ENCODE results near the gene RASL11B. TPM values are rescaled to one million over a fixed set of nuclear protein-coding genes. Genes with fewer than 3 reads are reported as not detected.

Gene RASL11B
- total and polyA plus RNA-seq, 2 donors (not counting 1 experiment from before 2014, with no cell fraction given): 0.36 to 1.2 TPM

DNA sequence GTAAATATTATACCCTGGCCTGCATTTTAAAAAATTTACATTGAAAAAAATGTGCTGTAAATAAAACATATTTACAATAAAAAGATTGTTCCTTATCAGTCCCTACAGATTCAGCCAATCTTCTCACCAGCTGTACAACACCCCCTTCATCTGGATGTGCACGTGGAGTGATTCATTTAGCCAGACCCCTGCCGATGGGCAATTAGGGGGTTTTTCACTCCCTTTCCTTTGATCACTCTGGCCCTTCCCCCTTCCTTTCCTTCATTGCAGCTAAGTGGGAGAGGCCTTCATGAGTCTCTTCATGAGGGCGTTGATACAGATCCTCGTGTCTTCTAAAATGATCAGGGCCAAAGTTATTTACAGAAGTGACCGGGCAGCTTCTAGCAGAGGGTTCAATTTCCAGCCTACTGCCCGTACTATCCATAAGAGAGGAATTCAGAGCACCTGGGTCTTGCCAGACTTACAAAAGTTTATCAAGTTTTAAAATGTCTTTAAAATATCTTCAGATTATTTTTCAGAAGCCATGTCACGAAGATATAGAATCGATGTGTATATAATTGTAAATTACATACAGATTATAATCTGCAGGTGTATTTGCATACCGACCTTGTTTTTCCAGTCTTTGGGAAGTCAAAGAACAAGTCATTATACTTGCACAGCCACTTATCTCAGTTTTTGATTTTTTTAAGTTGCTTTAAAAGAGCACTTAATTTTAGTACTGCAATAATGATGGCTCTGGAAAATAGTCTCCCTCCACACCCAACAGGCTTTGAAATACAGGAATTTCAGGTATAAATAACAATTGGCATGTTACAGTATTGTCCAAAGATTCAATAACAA lies 21.4 kb upstream of the RASL11B start:
- ChIA-PET CTCF (no interaction called here), POLR2A (no interaction called here)
- Histone ChIP-seq H2AFZ (ENCODE audit: insufficient read depth, low read depth, low read length, poor library complexity, severe bottlenecking) (no peak overlapping the region), H3K27ac (ENCODE audit: low read length in 2 of 2) (no peak overlapping the region), H3K9me3 (ENCODE audit: control extremely low read depth in 1 of 3, control insufficient read depth in 2 of 3, insufficient read depth in 1 of 3, low read length in 2 of 3) (peaks cover 0 to 4% (median 0%) of the 10 kb centered on the region in 3 donors), H3K4me2 (replicated peaks; ENCODE audit: low read depth, low read length, poor library complexity, severe bottlenecking) (no peak overlapping the region), H3K36me3 (replicated peaks in 1 of 2; ENCODE audit: control extremely low read depth in 1 of 2, control insufficient read depth in 1 of 2, extremely low read depth in 1 of 2, insufficient read depth in 2 of 2, low read length in 1 of 2) (no peaks in the 10 kb centered on the region), H3K4me1 (ENCODE audit: control insufficient read depth in 2 of 2, insufficient read depth in 2 of 2, low read length in 2 of 2) (peaks cover 16 to 19% of the 10 kb centered on the region in 2 donors), H3K4me3 (ENCODE audit: control extremely low read depth in 1 of 5, extremely low read depth in 1 of 5, insufficient read depth in 1 of 5, low read depth in 2 of 5, low read length in 4 of 5) (no peak overlapping the region), H3K27me3 (replicated peaks in 1 of 4; ENCODE audit: control extremely low read depth in 1 of 4, control insufficient read depth in 3 of 4, insufficient read depth in 4 of 4, low read length in 3 of 4) (no peaks in the 10 kb centered on the region), H3K79me2 (ENCODE audit: control insufficient read depth, insufficient read depth, low read length) (no peaks in the 10 kb centered on the region), H3K9ac (ENCODE audit: low read length) (no peak overlapping the region), H4K20me1 (ENCODE audit: control insufficient read depth, insufficient read depth, low read length, poor library complexity, severe bottlenecking) (no peaks in the 10 kb centered on the region)
- ATAC-seq (ENCODE audit: low read depth) (no peak), DNase-seq (no peak)
- TF ChIP-seq, protein P1, sequence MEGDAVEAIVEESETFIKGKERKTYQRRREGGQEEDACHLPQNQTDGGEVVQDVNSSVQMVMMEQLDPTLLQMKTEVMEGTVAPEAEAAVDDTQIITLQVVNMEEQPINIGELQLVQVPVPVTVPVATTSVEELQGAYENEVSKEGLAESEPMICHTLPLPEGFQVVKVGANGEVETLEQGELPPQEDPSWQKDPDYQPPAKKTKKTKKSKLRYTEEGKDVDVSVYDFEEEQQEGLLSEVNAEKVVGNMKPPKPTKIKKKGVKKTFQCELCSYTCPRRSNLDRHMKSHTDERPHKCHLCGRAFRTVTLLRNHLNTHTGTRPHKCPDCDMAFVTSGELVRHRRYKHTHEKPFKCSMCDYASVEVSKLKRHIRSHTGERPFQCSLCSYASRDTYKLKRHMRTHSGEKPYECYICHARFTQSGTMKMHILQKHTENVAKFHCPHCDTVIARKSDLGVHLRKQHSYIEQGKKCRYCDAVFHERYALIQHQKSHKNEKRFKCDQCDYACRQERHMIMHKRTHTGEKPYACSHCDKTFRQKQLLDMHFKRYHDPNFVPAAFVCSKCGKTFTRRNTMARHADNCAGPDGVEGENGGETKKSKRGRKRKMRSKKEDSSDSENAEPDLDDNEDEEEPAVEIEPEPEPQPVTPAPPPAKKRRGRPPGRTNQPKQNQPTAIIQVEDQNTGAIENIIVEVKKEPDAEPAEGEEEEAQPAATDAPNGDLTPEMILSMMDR (IDR thresholded peaks at IDR 0.05): no peak
- no peak for TF ChIP-seq EZH2 (IDR thresholded peaks at IDR 0.05; ENCODE audit: borderline replicate concordance, insufficient read depth, low read depth, low read length, poor library complexity, severe bottlenecking)
- Mint-ChIP-seq H3K4me3 (no peak overlapping the region), H3K27me3 (no peaks in the 10 kb centered on the region), H3K4me1 (peaks cover 14% of the 10 kb centered on the region), H3K9me3 (ENCODE audit: insufficient read depth) (no peaks in the 10 kb centered on the region), H3K27ac (no peak overlapping the region)
- 92% methylated on average over 4 of the region's 9 CpGs for WGBS (ENCODE audit: insufficient coverage)
- intact Hi-C loops (cut with micrococcal nuclease): no loop called here

DNA sequence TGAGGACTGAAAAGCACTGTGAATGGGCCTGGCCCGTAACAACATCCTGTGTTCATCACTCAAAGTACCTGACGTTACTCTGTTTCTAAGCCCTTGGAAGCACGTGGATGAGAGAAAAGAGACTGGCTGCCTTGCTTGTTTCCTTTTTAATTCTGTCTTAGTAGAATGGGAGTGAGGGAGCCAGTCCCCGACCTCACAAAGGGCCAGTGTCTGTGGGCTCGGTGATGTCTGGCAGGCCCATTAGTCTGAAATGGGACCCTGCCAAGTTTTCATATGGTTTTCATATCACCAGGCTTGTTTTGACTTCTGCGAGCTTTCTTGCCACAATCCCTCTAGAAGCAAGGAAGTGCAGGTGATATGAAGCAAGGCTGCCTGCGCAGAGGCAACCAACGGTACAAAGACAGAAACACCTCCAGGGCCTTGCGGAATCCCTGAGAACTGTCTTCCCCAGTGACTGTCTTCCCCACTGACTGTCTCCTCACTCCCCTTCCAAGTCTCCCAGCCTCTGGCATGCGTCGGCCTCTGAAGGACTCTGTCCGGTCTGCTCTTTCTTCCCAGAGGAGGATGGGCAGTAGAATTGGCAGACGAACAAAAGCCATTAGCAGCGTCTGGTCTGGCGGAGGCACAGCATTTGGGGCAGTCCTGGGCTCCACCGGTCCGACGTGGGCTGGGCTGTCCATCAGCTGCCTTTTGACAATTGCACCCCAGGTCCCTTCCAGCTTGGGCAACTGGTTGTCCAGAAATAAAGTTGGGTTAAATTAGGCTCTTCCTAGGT lies 20.2 kb upstream of the RASL11B start:
- peaks cover 14% of the 10 kb centered on the region for H3K4me1 Mint-ChIP-seq
- no peak for TF ChIP-seq EZH2 (IDR thresholded peaks at IDR 0.05; ENCODE audit: borderline replicate concordance, insufficient read depth, low read depth, low read length, poor library complexity, severe bottlenecking)
- TF ChIP-seq, protein P1 (IDR thresholded peaks at IDR 0.05): no peak

More for the DNA sequence above, 20.2 kb upstream of the RASL11B start:
- Histone ChIP-seq H3K9ac (ENCODE audit: low read length) (no peak overlapping the region), H3K79me2 (ENCODE audit: control insufficient read depth, insufficient read depth, low read length) (no peaks in the 10 kb centered on the region), H3K4me1 (ENCODE audit: control insufficient read depth in 2 of 2, insufficient read depth in 2 of 2, low read length in 2 of 2) (peaks cover 16 to 19% of the 10 kb centered on the region in 2 donors), H3K36me3 (replicated peaks in 1 of 2; ENCODE audit: control extremely low read depth in 1 of 2, control insufficient read depth in 1 of 2, extremely low read depth in 1 of 2, insufficient read depth in 2 of 2, low read length in 1 of 2) (no peaks in the 10 kb centered on the region), H3K4me3 (ENCODE audit: control extremely low read depth in 1 of 5, extremely low read depth in 1 of 5, insufficient read depth in 1 of 5, low read depth in 2 of 5, low read length in 4 of 5) (no peak overlapping the region), H2AFZ (ENCODE audit: insufficient read depth, low read depth, low read length, poor library complexity, severe bottlenecking) (no peak overlapping the region), H3K4me2 (replicated peaks; ENCODE audit: low read depth, low read length, poor library complexity, severe bottlenecking) (no peak overlapping the region), H4K20me1 (ENCODE audit: control insufficient read depth, insufficient read depth, low read length, poor library complexity, severe bottlenecking) (no peaks in the 10 kb centered on the region), H3K27me3 (replicated peaks in 1 of 4; ENCODE audit: control extremely low read depth in 1 of 4, control insufficient read depth in 3 of 4, insufficient read depth in 4 of 4, low read length in 3 of 4) (no peaks in the 10 kb centered on the region), H3K27ac (ENCODE audit: low read length in 2 of 2) (no peak overlapping the region), H3K9me3 (ENCODE audit: control extremely low read depth in 1 of 3, control insufficient read depth in 2 of 3, insufficient read depth in 1 of 3, low read length in 2 of 3) (peaks cover 0 to 4% (median 0%) of the 10 kb centered on the region in 3 donors)
- DNase-seq: no peak
- Mint-ChIP-seq H3K27ac (no peak overlapping the region), H3K4me3 (no peak overlapping the region), H3K9me3 (ENCODE audit: insufficient read depth) (no peaks in the 10 kb centered on the region), H3K27me3 (no peaks in the 10 kb centered on the region)
- intact Hi-C loops (cut with micrococcal nuclease): no loop called here
- CTCF ChIA-PET: no interaction called here
- no peak for ATAC-seq (ENCODE audit: low read depth)
- WGBS (ENCODE audit: insufficient coverage): 97% methylated on average over 15 of the region's 18 CpGs
- POLR2A ChIA-PET: no interaction called here
